Limb (tissue), 2 donors: ENCODE measurements around the gene BZW2.

Experiments used
- DNase-seq, 2 donors: peaks; one replicate each; pipeline ENCODE4 v3.0.0-alpha.2; 2016; ENCODE audit errors: extremely low spot score in 2 of 2

Gene BZW2

GRCh38 chr7:16712916-16713315 lies 66.9 kb downstream of the BZW2 start:
- no peak for DNase-seq

- no peak for DNase-seq
Measured at GRCh38 chr7:16715928-16716327, 69.9 kb downstream of the BZW2 start.

- DNase-seq: no peak
Measured at GRCh38 chr7:16718111-16718656, 72.2 kb downstream of the BZW2 start.

DNA sequence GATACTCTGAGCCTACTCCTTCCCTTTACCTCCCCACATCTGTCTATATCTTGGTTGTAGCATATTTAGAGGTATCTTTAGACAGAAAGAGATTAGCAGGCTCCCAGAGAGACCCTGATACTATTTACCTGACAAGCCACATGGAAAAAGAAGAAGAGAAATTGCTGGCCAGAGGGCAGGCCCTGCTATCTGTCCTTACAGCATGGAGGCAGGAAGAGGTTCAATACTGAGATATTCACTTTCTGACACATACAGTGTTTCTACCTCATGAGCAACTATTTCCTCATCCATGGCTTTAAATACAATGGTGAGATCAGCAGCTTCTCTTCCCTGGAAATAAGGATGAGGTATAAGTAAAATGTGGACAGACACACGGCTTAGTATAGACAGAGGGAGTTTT lies 73.7 kb downstream of the BZW2 start:
- no peak for DNase-seq

DNA sequence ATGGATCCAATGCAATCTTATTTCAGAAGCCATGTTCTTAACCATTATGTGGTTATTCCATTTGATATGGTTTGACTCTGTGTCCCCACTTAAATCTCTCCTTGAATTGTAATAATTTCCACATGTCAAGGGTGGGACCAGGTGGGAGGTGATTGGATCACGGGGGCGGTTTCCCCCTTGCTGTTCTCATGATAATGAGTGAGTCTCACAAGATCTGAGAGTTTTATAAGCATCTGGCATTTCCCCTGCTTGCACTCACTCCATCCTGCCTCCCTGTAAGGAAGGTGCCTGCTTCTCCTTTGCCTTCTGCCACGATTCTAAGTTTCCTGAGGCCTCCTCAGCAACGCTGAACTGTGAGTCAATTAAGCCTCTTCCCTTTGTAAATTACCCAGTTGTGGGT lies 75.6 kb downstream of the BZW2 start:
- DNase-seq: no peak

DNA sequence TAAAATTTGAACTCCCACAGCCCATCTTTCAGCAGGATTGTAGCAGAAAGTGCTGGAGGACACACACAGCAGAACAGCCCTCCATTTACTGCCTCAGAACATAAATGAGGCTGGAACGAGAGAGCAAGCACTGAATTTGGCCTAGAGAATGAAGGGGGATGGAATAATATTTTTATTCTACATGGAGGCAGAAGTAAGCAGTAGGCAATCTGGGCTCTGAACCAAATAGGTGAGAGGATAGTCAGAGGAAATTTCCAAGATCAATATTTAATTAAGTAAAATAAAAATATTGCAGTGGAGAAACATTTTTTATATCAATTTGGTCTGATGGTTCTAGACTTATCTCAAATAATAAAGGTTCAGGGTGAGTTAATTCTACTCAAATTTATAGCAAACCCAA lies 78.4 kb downstream of the BZW2 start:
- no peak for DNase-seq

DNA sequence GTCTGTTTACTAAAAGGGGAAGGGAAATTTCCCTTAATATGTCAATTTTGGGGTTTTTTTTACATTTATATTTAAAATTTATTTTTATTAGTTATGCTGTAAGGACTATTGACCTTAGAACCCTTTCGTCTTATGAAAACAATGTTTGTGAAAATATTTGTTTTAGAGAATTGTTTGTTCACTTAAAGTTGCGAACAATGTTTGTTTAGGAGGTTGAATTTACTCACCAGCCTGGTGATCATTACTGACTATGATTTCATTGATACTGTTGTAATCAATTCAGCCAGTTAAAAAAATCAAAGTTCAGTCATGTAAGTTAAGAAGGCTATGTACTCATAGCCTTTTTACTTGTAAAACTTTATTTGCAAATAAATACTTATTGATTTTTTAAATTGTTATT lies 80.2 kb downstream of the BZW2 start:
- no peak for DNase-seq

- DNase-seq: no peak
Measured at GRCh38 chr7:16727736-16728135, 81.8 kb downstream of the BZW2 start.

GRCh38 chr7:16728811-16729210 lies 82.8 kb downstream of the BZW2 start:
- DNase-seq: no peak

DNA sequence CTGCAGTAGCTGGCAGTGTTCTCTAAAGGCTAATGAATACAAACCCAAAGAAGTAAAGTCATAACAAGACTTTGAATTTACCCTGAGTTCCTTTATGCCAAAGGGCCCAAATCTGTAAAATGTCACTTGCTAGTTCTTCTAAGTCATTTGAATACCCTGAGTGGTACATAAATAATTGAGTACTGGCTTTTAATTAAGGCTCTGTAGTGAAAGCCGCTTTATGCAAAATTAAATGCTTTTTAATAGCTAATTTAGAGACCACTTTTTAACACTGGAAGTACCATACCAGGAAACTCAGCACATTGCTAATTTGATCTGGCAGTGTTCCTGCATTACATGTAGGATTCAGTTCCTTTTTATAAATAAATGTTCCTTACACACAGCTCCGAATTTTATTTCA lies 83.6 kb downstream of the BZW2 start:
- no peak for DNase-seq

DNA sequence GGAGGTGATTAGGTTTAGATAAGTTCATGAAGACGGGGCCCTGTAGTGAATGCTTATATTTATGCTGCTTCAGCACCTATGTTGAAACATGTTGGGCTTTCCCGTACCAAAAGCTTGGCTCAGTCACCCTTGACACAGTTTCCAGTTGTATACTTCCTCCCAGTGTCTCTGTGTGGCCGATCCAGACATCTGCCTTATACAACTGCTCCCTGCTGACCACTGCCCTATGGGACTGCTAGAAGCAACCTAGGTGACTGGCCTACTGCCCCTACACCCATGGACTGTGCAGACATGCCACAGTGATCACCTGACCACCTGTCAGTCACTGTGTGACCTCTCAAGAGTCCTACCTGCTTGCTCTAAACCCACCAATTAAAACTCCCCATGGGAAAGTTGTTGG lies 85.0 kb downstream of the BZW2 start:
- DNase-seq: no peak

DNA sequence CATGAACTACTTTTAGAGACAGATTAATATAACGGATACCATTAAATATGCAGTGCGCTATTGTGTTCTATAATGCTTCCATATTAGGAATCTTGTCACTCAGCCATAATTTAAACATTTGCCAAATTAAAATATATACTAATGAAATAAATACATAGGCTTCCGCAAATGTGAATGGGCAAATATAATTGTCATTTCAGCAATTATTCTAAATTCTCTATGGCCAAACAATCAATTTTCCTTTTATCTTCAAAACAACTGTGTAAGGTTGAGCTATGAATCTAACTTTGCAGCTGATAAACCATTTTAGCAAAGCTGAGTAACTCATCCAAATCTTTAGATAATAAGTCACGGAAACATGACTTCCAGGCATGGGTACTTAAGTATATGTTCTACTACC lies 86.8 kb downstream of the BZW2 start:
- no peak for DNase-seq

DNA sequence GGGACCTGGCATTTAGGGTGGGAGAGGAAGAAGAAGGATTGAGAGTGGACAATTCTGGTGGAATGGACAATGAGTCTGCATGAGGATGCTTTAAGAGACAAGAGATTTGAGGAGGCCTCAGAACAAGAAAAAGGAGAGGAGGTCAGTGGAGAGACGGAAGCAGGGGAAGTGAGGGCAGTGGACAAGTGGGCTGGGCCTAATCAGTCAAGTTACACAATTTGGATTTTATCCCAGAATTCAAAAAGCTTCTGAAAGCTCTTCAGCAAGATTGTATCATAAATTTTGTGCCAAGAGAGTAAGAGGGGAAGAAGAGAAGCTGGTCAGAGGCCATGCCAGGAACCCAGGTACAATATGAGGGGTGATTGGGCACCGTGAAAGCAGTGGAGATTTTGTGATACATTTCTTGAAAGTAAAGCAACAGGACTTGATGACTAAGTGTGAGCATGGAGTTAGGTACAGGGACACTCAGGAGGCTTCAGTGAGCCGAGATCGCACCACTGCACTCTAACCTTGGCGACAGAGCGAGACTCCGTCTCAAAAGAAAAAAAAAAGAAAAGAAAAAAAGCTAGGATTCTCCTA lies 88.3 kb downstream of the BZW2 start:
- DNase-seq: no peak

DNA sequence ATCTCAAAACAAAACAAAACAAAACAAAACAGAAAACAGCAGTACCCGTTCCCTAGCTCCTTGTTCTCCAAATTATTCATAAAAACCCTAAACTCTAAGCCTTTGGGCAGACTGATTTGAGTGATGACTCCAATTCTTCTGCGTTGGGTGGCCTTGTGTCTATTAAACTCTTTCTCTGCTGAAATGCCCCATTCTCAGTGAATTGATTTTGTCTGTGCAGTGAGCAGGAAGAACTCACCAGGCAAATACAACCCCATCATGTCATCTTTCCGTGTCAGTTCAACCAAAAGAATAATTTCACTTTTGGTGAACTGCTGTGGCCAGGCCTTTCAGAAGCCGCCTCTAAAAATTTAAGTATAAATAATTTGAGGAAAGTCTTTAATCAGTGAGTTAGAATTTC lies 89.0 kb downstream of the BZW2 start:
- no peak for DNase-seq

DNA sequence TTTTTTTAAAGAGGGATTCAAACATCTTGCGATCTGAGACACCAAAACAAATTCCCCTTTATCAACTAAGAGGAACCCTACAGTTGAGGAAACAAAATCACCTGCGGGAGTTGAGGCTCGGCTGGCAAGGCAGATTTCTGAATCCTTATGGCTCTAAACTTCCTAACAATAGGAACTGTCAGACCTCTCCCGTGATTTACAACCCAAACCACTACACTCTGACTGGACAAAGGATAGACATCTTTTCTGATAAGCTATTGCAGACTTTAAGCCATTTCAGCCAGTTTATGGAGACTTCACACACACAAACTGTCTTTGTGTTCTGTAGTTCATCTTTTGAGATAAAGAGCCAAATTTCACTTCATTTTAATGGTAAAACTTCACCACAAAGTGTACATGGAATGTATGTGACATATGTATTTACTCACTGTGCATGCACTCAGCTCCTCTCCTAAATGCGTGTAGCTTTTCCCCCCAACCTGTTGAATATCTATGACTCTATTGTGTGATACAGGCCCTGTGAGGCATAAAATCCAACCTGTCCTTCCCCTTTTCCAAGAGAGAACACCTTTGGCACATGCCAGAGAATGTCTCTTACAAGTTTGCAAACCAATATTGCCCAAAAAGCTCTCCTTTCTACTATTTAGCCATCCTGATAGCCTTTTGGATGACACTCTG lies 92.2 kb downstream of the BZW2 start:
- no peak for DNase-seq

DNA sequence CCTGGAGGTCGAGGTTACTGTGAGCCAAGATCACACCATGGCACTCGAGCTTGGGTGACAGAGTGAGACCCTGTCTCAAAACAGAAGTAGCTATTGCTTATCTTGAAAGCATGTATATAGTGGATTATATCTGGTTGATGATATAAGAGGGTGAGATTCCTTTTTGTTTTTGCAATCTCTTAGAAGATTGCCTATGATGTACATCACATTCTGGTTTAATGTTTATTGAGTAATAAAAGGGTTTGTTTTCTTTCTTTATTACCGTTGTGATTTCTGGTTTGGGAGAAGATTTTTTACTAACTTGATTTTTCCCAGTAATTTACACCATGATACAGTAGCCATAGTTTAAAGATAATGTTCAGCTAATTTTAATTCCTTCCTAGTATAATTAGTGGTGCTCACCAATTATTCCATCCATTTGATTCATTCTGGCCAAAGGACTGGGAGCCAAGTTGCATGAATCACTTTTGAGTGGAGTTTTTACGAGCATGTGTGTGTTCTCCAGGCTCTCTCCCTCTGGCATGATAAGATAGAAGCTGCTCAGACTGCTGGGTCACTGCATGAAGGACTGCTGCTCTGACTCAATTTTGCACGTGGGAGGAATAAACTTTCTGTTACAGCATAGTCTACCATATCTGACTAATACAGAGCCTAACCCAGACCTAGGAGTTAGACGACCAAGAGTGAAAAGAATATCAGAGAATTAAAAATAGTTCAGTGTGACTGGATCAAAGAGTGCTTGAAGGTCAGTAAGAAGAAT lies 94.1 kb downstream of the BZW2 start:
- DNase-seq: no peak

GRCh38 chr7:16740623-16740953 lies 94.6 kb downstream of the BZW2 start:
- no peak for DNase-seq

- no peak for DNase-seq
Measured at GRCh38 chr7:16740996-16741395, 95.0 kb downstream of the BZW2 start.

GRCh38 chr7:16741676-16742075 lies 95.7 kb downstream of the BZW2 start:
- DNase-seq: no peak

GRCh38 chr7:16742547-16742946 lies 96.6 kb downstream of the BZW2 start:
- DNase-seq: no peak

DNA sequence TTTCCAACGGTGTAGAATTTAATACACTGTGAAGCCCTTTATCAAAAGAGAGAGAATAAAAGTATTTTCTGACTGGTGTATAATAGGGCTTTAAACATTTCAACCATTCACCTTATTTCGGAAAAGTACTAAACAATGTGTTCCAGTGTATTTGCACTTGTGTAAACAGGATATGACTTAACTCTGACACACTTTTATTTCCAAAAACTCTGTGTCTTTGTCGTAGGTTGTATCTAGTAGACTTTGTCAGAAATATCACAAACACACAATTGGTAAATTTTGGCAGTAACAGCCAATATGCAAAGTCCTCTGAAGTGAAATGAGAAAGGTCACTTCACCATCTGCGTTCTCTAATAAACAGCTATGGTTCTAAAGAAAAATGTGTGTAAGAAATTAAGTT lies 97.3 kb downstream of the BZW2 start:
- DNase-seq: no peak

DNA sequence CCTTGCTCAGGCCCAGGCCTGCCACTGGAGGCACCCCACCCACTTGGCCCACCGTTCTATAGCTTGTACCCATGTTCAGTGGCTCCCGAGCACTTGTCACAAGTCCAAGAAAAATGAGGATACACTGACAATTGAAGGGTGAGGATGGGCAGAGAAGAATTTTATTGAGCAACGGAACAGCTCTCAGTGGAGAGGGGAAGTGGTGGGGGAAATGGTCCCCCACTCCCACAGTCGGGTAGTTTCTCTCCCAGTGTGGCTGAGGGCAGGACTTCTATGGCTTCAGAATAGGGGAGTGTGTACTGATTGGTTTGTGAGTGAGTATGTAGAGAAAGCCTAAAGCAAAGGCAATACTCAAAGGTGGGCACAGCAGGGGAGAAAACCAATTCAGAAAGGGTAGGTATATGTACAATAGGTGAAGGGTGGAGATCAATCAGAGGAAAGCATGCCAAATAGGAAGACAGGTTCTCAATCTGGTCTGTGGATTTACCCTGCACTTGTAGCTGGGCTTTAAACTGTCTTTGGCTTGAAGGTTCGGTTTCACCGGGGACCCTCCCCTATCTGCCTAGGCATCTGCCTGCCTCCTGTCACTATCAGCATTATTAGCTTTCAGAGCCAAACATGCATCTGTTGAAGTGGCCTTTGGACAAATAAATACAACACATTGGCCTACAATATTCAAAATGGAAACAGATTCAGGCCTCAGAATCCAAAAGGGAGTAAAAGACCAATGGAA lies 98.7 kb downstream of the BZW2 start:
- no peak for DNase-seq
